SK-N-SH (cell line): ENCODE results near the gene CDC42EP3. TPM values are rescaled to one million over a fixed set of nuclear protein-coding genes. Genes with fewer than 3 reads are reported as not detected.
A peak's percentile ranks its signal among the peaks of the same experiment; 100 is the strongest.

Experiments
- CTCF ChIA-PET: fragments of 300-600, 350-600 bp; formaldehyde crosslinking; extraction: SDS; loops from one replicate; lab custom pipeline; 2021; lab: Yijun Ruan, JAX
- POLR2A ChIA-PET: fragments of 350-600 bp; sonication (Branson Sonifier 250); formaldehyde crosslinking; extraction: SDS; loops from one replicate; lab custom pipeline; 2020; ENCODE audit warnings: antibody characterized with exemption, inconsistent platforms; lab: Yijun Ruan, JAX
- DNase-seq: peaks from one replicate; pipeline ENCODE4 v3.0.0; 2012
- H2AFZ ChIP-seq: fragments of 200-600 bp; sonication (generic); 2 replicates; pipeline ENCODE4 v1.8.1; 2016; ENCODE audit warnings: antibody characterized with exemption, mild to moderate bottlenecking, low read depth
- H3F3A ChIP-seq: fragments of 200-600 bp; sonication (generic); replicated peaks from 2 replicates; pipeline ENCODE3; 2016; ENCODE audit warnings: antibody characterized with exemption, mild to moderate bottlenecking; ENCODE audit not compliant: insufficient read depth
- H3K27ac ChIP-seq, 2 experiments: fragments of 200-500 bp in 1 of 2; fragments of 200-600 bp in 1 of 2; sonication (Bioruptor generic) in 1 of 2; sonication (generic), shearing (Covaris generic) in 1 of 2; 2 replicates each; pipeline versions ENCODE4 v1.5.1 to v1.6.1; 2014 to 2016; ENCODE audit warnings: low read depth in 2 of 2, inconsistent platforms in 1 of 2, low read length in 1 of 2, mild to moderate bottlenecking in 1 of 2, mixed read lengths in 1 of 2
- H3K27me3 ChIP-seq: fragments of 200-600 bp; sonication (generic), shearing (Covaris generic); 2 replicates; pipeline ENCODE4 v1.6.1; 2016; ENCODE audit warnings: mixed run types; ENCODE audit not compliant: insufficient read depth
- H3K36me3 ChIP-seq, 2 experiments: fragments of 200-500 bp in 1 of 2; fragments of 200-600 bp in 1 of 2; sonication (Bioruptor generic) in 1 of 2; sonication (generic) in 1 of 2; replicated peaks in 1 of 2; 2 replicates each; pipeline versions ENCODE3 to v1.5.1; 2014 to 2016; ENCODE audit warnings: low read length in 1 of 2, mild to moderate bottlenecking in 1 of 2; ENCODE audit not compliant: insufficient read depth in 2 of 2, control insufficient read depth in 1 of 2
- H3K4me1 ChIP-seq, 2 experiments: fragments of 200-500 bp in 1 of 2; fragments of 200-600 bp in 1 of 2; sonication (Bioruptor generic) in 1 of 2; sonication (generic), shearing (Covaris generic) in 1 of 2; 2 replicates each; pipeline versions ENCODE4 v1.5.1 to v1.6.1; 2014 to 2016; ENCODE audit warnings: low read depth in 1 of 2, low read length in 1 of 2, mixed run types in 1 of 2; ENCODE audit not compliant: insufficient read depth in 2 of 2, control insufficient read depth in 1 of 2
- H3K4me2 ChIP-seq: fragments of 200-600 bp; sonication (generic), shearing (Covaris generic); 2 replicates; pipeline ENCODE4 v1.6.1; 2017; ENCODE audit warnings: mixed run types
- H3K4me3 ChIP-seq, 2 experiments: fragments of 200-500 bp in 1 of 2; fragments of 200-600 bp in 1 of 2; sonication (Bioruptor generic) in 1 of 2; sonication (generic), shearing (Covaris generic) in 1 of 2; 2 replicates each; pipeline versions ENCODE4 v1.5.1 to v1.8.1; 2014 to 2016; ENCODE audit warnings: low read depth in 2 of 2, inconsistent platforms in 1 of 2, low read length in 1 of 2, mild to moderate bottlenecking in 1 of 2, mixed read lengths in 1 of 2, moderate library complexity in 1 of 2
- H3K79me2 ChIP-seq: fragments of 200-600 bp; sonication (generic); 2 replicates; pipeline ENCODE4 v1.8.1; 2017; ENCODE audit warnings: mild to moderate bottlenecking; ENCODE audit not compliant: insufficient read depth
- H3K9ac ChIP-seq: fragments of 200-600 bp; sonication (generic); 2 replicates; pipeline ENCODE4 v1.6.1; 2017; ENCODE audit warnings: mixed run types
- H3K9me2 ChIP-seq: fragments of 200-600 bp; sonication (generic); 2 replicates; pipeline ENCODE4 v1.6.1; 2017; ENCODE audit warnings: mixed run types
- H3K9me3 ChIP-seq: fragments of 200-600 bp; sonication (generic); 2 replicates; pipeline ENCODE4 v1.6.1; 2017; ENCODE audit warnings: mixed run types, mild to moderate bottlenecking, moderate library complexity
- H4K20me1 ChIP-seq: fragments of 200-600 bp; sonication (generic); 2 replicates; pipeline ENCODE4 v1.6.1; 2017; ENCODE audit warnings: mild to moderate bottlenecking, mixed run types; ENCODE audit not compliant: insufficient read depth
- CHD2 ChIP-seq: fragments of 150-350 bp; IDR thresholded peaks from 2 replicates; pipeline ENCODE4 v1.6.1; 2018; ENCODE audit warnings: low read length; ENCODE audit not compliant: partially characterized antibody
- ELF1 ChIP-seq: IDR thresholded peaks from 2 replicates; pipeline ENCODE4 v1.4.0; 2012
- FOSL2 ChIP-seq: IDR thresholded peaks from 2 replicates; pipeline ENCODE4 v1.4.0; 2012; ENCODE audit warnings: low read depth, mild to moderate bottlenecking, moderate library complexity, borderline replicate concordance
- FOXM1 ChIP-seq: IDR thresholded peaks from 2 replicates; pipeline ENCODE4 v1.4.0; 2012; ENCODE audit warnings: low read depth, mild to moderate bottlenecking
- GABPA ChIP-seq: IDR thresholded peaks from 2 replicates; pipeline ENCODE4 v1.4.0; 2012; ENCODE audit warnings: low read depth, mild to moderate bottlenecking
- GATA2 ChIP-seq: sonication (generic); formaldehyde crosslinking; IDR thresholded peaks from 2 replicates; pipeline ENCODE4 v1.5.0; 2020; ENCODE audit warnings: mild to moderate bottlenecking, missing genetic modification reagents
- JUND ChIP-seq: IDR thresholded peaks from 2 replicates; pipeline ENCODE4 v1.4.0; 2012
- MAX ChIP-seq: IDR thresholded peaks from 2 replicates; pipeline ENCODE4 v1.4.0; 2012; ENCODE audit warnings: low read depth
- MEF2A ChIP-seq: IDR thresholded peaks from 2 replicates; pipeline ENCODE4 v1.4.0; 2012; ENCODE audit warnings: low read depth, borderline replicate concordance
- PBX3 ChIP-seq: IDR thresholded peaks from 2 replicates; pipeline ENCODE4; 2012
- POLR2AphosphoS5 ChIP-seq: IDR thresholded peaks from 2 replicates; pipeline ENCODE4 v1.6.1; 2012; ENCODE audit warnings: low read depth, low read length
- RCOR1 ChIP-seq: fragments of 150-350 bp; IDR thresholded peaks from 2 replicates; pipeline ENCODE4 v1.6.1; 2017; ENCODE audit warnings: antibody characterized with exemption, low read length
- RFX5 ChIP-seq: IDR thresholded peaks from 2 replicates; pipeline ENCODE4 v1.6.1; 2012; ENCODE audit warnings: mild to moderate bottlenecking, improper control_type of control experiment, low read length
- RXRA ChIP-seq: IDR thresholded peaks from 2 replicates; pipeline ENCODE4 v1.4.0; 2012; ENCODE audit warnings: low read depth, mild to moderate bottlenecking, borderline replicate concordance
- SIN3A ChIP-seq: IDR thresholded peaks from 2 replicates; pipeline ENCODE4 v1.6.1; 2012; ENCODE audit warnings: low read depth, mild to moderate bottlenecking, low read length, moderate library complexity, borderline replicate concordance
- SMC3 ChIP-seq: IDR thresholded peaks from 2 replicates; pipeline ENCODE4 v1.6.1; 2012; ENCODE audit warnings: low read depth, low read length, improper control_type of control experiment
- TEAD4 ChIP-seq: IDR thresholded peaks from 2 replicates; pipeline ENCODE4 v1.4.0; 2012; ENCODE audit warnings: mild to moderate bottlenecking, borderline replicate concordance; ENCODE audit not compliant: insufficient read depth
- USF1 ChIP-seq: IDR thresholded peaks from 2 replicates; pipeline ENCODE4 v1.4.0; 2012; ENCODE audit warnings: low read depth, borderline replicate concordance
- YY1 ChIP-seq: IDR thresholded peaks from 2 replicates; pipeline ENCODE4 v1.4.0; 2012; ENCODE audit warnings: low read depth, mild to moderate bottlenecking
- WGBS: methylation state at CpG from one replicate; pipeline ENCODE4 v1.1.6; 2017; ENCODE audit warnings: low lambda C conversion rate; 5-methylcytosine and 5-hydroxymethylcytosine counted together
- polyA plus RNA-seq, 3 experiments: library from polyadenylated mRNA; depleted of rRNA; stranded (reverse); fragments of >200 nt; gene quantifications; 2 replicates each; pipeline ENCODE4 v1.2.3, GENCODE V29; 2012

The CDC42EP3 gene
- polyA plus RNA-seq, 1 of the 3 experiments (the other 2 are of a cell fraction): 87.5 TPM

- peak overlapping the region; percentile 30 to 34; a peak in 2 of 4 replicates for H3K27ac ChIP-seq
These were observed 7.2 kb downstream of the CDC42EP3 start for GRCh38 chr2:37664231-37664643.

GRCh38 chr2:37663390-37663789, 8.1 kb downstream of the CDC42EP3 start:
- ChIA-PET POLR2A (no interaction called here), CTCF (interaction anchor here (1.0 to 4.3 kb wide), 2 partner anchors 13 to 248 kb away, joined by 3 to 27 read pairs; no protein-coding TSS in a partner anchor)
- Histone ChIP-seq H3K79me2 (peaks cover 100% of the 10 kb centered on the region), H3K9me2 (no peaks in the 10 kb centered on the region), H2AFZ (no peak overlapping the region), H3K27ac (no peak overlapping the region), H4K20me1 (peaks cover 100% of the 10 kb centered on the region), H3K4me2 (no peak overlapping the region), H3K9ac (no peak overlapping the region), H3K9me3 (no peaks in the 10 kb centered on the region), H3K27me3 (no peaks in the 10 kb centered on the region), H3K4me1 (peaks cover 60 to 64% of the 10 kb centered on the region in 2 experiments), H3K4me3 (no peak overlapping the region), H3F3A (peaks cover 23% of the 10 kb centered on the region), H3K36me3 (peaks cover 64 to 87% of the 10 kb centered on the region in 2 experiments)
- TF ChIP-seq JUND (no peak), CHD2 (no peak), TEAD4 (no peak), FOXM1 (no peak), MAX (no peak)
- no peak for DNase-seq
- WGBS: 98% methylated on average over 7 of the region's 7 CpGs

More at GRCh38 chr2:37664231-37664643, 7.2 kb downstream of the CDC42EP3 start:
- Histone ChIP-seq H3K79me2 (peaks cover 100% of the 10 kb centered on the region), H3F3A (peaks cover 23% of the 10 kb centered on the region), H3K9me2 (no peaks in the 10 kb centered on the region), H3K4me1 (peaks cover 60 to 67% of the 10 kb centered on the region in 2 experiments), H3K4me3 (no peak overlapping the region), H4K20me1 (peaks cover 100% of the 10 kb centered on the region), H3K9me3 (no peaks in the 10 kb centered on the region), H3K27me3 (no peaks in the 10 kb centered on the region), H3K4me2 (peak overlapping the region; percentile 36), H2AFZ (no peak overlapping the region), H3K9ac (no peak overlapping the region), H3K36me3 (peaks cover 71 to 87% of the 10 kb centered on the region in 2 experiments)
- CTCF ChIA-PET: interaction anchor here (1.1 to 4.3 kb wide), 2 partner anchors 36 to 249 kb away, joined by 3 to 27 read pairs; no protein-coding TSS in a partner anchor
- TF ChIP-seq ELF1 (no peak), SMC3 (no peak), CHD2 (no peak), YY1 (no peak), MEF2A (no peak), USF1 (no peak), POLR2AphosphoS5 (no peak), GATA2 (CRISPR knock-in tag) (no peak)
- WGBS: 94% methylated on average over 2 of the region's 2 CpGs
- POLR2A ChIA-PET: no interaction called here
- DNase-seq: no peak

GRCh38 chr2:37659723-37660122, 11.7 kb downstream of the CDC42EP3 start:
- Histone ChIP-seq H3F3A (peaks cover 33% of the 10 kb centered on the region), H4K20me1 (peaks cover 96% of the 10 kb centered on the region), H3K9ac (no peak overlapping the region), H3K4me2 (peak overlapping the region; percentile 0), H3K4me1 (peaks cover 52 to 60% of the 10 kb centered on the region in 2 experiments), H3K79me2 (peaks cover 99% of the 10 kb centered on the region), H3K27me3 (no peaks in the 10 kb centered on the region), H3K36me3 (peaks cover 50 to 82% of the 10 kb centered on the region in 2 experiments), H3K9me2 (no peaks in the 10 kb centered on the region), H3K9me3 (no peaks in the 10 kb centered on the region), H3K4me3 (no peak overlapping the region), H3K27ac (peak overlapping the region; percentile 9 to 25; a peak in 2 of 4 replicates), H2AFZ (no peak overlapping the region)
- WGBS: 97% methylated on average over 5 of the region's 5 CpGs
- DNase-seq: no peak
- ChIA-PET POLR2A (no interaction called here), CTCF (interaction anchor here (0.9 to 2.9 kb wide), 2 partner anchors 12 to 172 kb away, joined by 3 to 11 read pairs; no protein-coding TSS in a partner anchor)
- TF ChIP-seq RCOR1 (no peak), SIN3A (no peak), YY1 (no peak), MEF2A (no peak), FOSL2 (no peak), TEAD4 (no peak), MAX (no peak), GABPA (no peak), PBX3 (no peak), RXRA (no peak), CHD2 (no peak), RFX5 (no peak), JUND (no peak), SMC3 (no peak)
